Parietal lobe (tissue), 2 donors: ENCODE data around the gene CCSER1. TPM values are rescaled to one million over a fixed set of nuclear protein-coding genes. Genes with fewer than 3 reads are reported as not detected.

Experiments used
- small RNA-seq: library from RNA; depleted of rRNA; stranded (forward); fragments of <200 nt; gene quantifications from one replicate; pipeline ENCODE3, GENCODE V24; 2014; ENCODE audit warnings: low replicate concordance
- total RNA-seq: library from RNA; depleted of rRNA; stranded (reverse); fragments of >200 nt; gene quantifications from one replicate; pipeline ENCODE4 v1.2.3, GENCODE V29; 2014

Gene CCSER1
- total RNA-seq, result 336 TPM

DNA sequence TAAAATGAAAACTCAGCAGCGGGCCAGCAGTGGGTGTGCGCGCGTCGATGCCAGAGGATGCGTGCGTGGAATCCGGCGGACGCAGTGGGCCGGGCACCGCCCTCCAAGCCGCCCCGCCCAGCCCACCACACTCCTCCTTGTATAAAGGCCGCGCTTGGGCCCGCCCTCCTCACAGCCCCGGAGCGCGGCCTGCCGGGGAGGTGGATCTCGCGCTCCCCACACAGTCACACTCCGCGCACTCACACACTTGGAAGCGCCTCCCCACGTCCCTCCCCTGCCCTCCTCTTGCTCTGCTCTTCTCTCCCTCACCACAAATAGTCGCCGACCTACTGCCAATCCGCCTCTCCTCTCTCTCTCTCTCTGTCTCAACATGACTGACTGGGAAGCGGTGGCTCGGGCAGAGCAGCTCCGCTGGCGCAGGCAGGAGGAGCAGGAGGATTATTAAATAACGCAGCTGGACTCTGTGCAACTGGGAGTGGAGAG lies at the start of gene CCSER1:
Gene CCSER1, plus strand, starts transcription at position 172 of the 483 bp plus-strand sequence.

Small RNAs within 50 kb of the gene (small RNA-seq; reads per million reads assigned to genes)
- gene AC093729.1, result not detected
- gene TMSB4XP8, result 0.21 reads per million

Other genes starting within 250 kb of the CCSER1 start
- gene MMRN1, start 232.5 kb upstream of the CCSER1 start, total RNA-seq, result 3.8 TPM